ENCODE data around the gene WDR18. TPM values are rescaled to one million over a fixed set of nuclear protein-coding genes. Genes with fewer than 3 reads are reported as not detected.
"Not testable (repeated sequence)": the region's sequence is repeated elsewhere in the genome, so short reads cannot be mapped to it uniquely, and the experiment has no call there.

The WDR18 gene
- total RNA-seq, 2 experiments from 2014 or later: 39.2 to 49.2 TPM

GRCh38 chr19:953445-954271 lies 30.5 kb upstream of the WDR18 start:
- Mint-ChIP-seq H3K36me3 (ENCODE audit: low read depth) (no peaks in the 10 kb centered on the region), H3K4me3 (no peak overlapping the region), H3K4me1 (peaks cover 20% of the 10 kb centered on the region), H3K27ac (peak overlapping the region; percentile 66), H3K9me3 (no peaks in the 10 kb centered on the region), H3K27me3 (no peaks in the 10 kb centered on the region)
- ChIA-PET POLR2A (no interaction called here), CTCF (no interaction called here)
- DNase-seq: no peak

GRCh38 chr19:954272-954671 lies 29.9 kb upstream of the WDR18 start:
- CTCF ChIA-PET: no interaction called here
- POLR2A ChIA-PET: no interaction called here
- Mint-ChIP-seq H3K27me3 (no peaks in the 10 kb centered on the region), H3K27ac (no peak overlapping the region), H3K4me1 (peaks cover 23% of the 10 kb centered on the region), H3K4me3 (no peak overlapping the region), H3K36me3 (ENCODE audit: low read depth) (no peaks in the 10 kb centered on the region), H3K9me3 (no peaks in the 10 kb centered on the region)
- no peak for DNase-seq

- H3K36me3 Mint-ChIP-seq (ENCODE audit: low read depth): no peaks in the 10 kb centered on the region
- peaks cover 23% of the 10 kb centered on the region for H3K4me1 Mint-ChIP-seq
- no peak overlapping the region for H3K27ac Mint-ChIP-seq
- DNase-seq: no peak
- H3K27me3 Mint-ChIP-seq: no peaks in the 10 kb centered on the region
- no peak overlapping the region for H3K4me3 Mint-ChIP-seq
- CTCF ChIA-PET: interaction anchor here (1.0 kb wide), 1 partner anchor 34 kb away, joined by 3 read pairs; no protein-coding TSS in a partner anchor
- POLR2A ChIA-PET: no interaction called here
- no peaks in the 10 kb centered on the region for H3K9me3 Mint-ChIP-seq
Measured at GRCh38 chr19:954672-955494, 29.3 kb upstream of the WDR18 start.

- Mint-ChIP-seq H3K27me3 (no peaks in the 10 kb centered on the region), H3K4me3 (no peak overlapping the region), H3K4me1 (peaks cover 19% of the 10 kb centered on the region), H3K36me3 (ENCODE audit: low read depth) (no peaks in the 10 kb centered on the region), H3K9me3 (no peaks in the 10 kb centered on the region), H3K27ac (no peak overlapping the region)
- ChIA-PET POLR2A (no interaction called here), CTCF (interaction anchor here (1.0 kb wide), 1 partner anchor 35 kb away, joined by 3 read pairs; no protein-coding TSS in a partner anchor)
- no peak for DNase-seq
Measured at GRCh38 chr19:955803-956765, 28.1 kb upstream of the WDR18 start.

GRCh38 chr19:956766-957440 lies 27.2 kb upstream of the WDR18 start:
- no peak overlapping the region for H3K27ac Mint-ChIP-seq
- ChIA-PET CTCF (no interaction called here), POLR2A (no interaction called here)
- no peak overlapping the region for H3K4me3 Mint-ChIP-seq
- no peak for DNase-seq
- no peaks in the 10 kb centered on the region for H3K27me3 Mint-ChIP-seq
- H3K9me3 Mint-ChIP-seq: no peaks in the 10 kb centered on the region
- no peaks in the 10 kb centered on the region for H3K36me3 Mint-ChIP-seq (ENCODE audit: low read depth)
- H3K4me1 Mint-ChIP-seq: peaks cover 17% of the 10 kb centered on the region

- DNase-seq; H3K27ac Mint-ChIP-seq; H3K36me3 Mint-ChIP-seq (ENCODE audit: low read depth); H3K9me3 Mint-ChIP-seq; CTCF ChIA-PET; H3K27me3 Mint-ChIP-seq; H3K4me3 Mint-ChIP-seq; POLR2A ChIA-PET: not testable (repeated sequence)
- peaks cover 20% of the 10 kb centered on the region for H3K4me1 Mint-ChIP-seq
Measured at GRCh38 chr19:957578-957977, 26.6 kb upstream of the WDR18 start.

- peaks cover 6% of the 10 kb centered on the region for H3K36me3 Mint-ChIP-seq (ENCODE audit: low read depth)
- ChIA-PET CTCF (no interaction called here), POLR2A (no interaction called here)
- H3K27ac Mint-ChIP-seq: no peak overlapping the region
- H3K9me3 Mint-ChIP-seq: no peaks in the 10 kb centered on the region
- H3K4me3 Mint-ChIP-seq: no peak overlapping the region
- DNase-seq: peak; percentile 16
- H3K27me3 Mint-ChIP-seq: no peaks in the 10 kb centered on the region
- H3K4me1 Mint-ChIP-seq: peaks cover 13% of the 10 kb centered on the region
Measured at GRCh38 chr19:958967-959855, 24.9 kb upstream of the WDR18 start.

- peaks cover 14% of the 10 kb centered on the region for H3K4me1 Mint-ChIP-seq
- no peak for DNase-seq
- H3K36me3 Mint-ChIP-seq (ENCODE audit: low read depth): peaks cover 12% of the 10 kb centered on the region
- H3K27ac Mint-ChIP-seq: peak overlapping the region; percentile 9
- H3K27me3 Mint-ChIP-seq: no peaks in the 10 kb centered on the region
- ChIA-PET CTCF (no interaction called here), POLR2A (no interaction called here)
- H3K9me3 Mint-ChIP-seq: no peaks in the 10 kb centered on the region
- no peak overlapping the region for H3K4me3 Mint-ChIP-seq
Measured at GRCh38 chr19:960020-960419, 24.1 kb upstream of the WDR18 start.

- no peak overlapping the region for H3K4me3 Mint-ChIP-seq
- ChIA-PET POLR2A (no interaction called here), CTCF (interaction anchor here (1.1 kb wide), 1 partner anchor 54 kb away, joined by 3 read pairs; no protein-coding TSS in a partner anchor)
- H3K4me1 Mint-ChIP-seq: peaks cover 17% of the 10 kb centered on the region
- H3K36me3 Mint-ChIP-seq (ENCODE audit: low read depth): peaks cover 16% of the 10 kb centered on the region
- no peak for DNase-seq
- no peaks in the 10 kb centered on the region for H3K27me3 Mint-ChIP-seq
- no peak overlapping the region for H3K27ac Mint-ChIP-seq
- H3K9me3 Mint-ChIP-seq: peaks cover 2% of the 10 kb centered on the region
Measured at GRCh38 chr19:960601-960938, 23.6 kb upstream of the WDR18 start.

GRCh38 chr19:961866-962620 lies 22.1 kb upstream of the WDR18 start:
- ChIA-PET CTCF (no interaction called here), POLR2A (interaction anchor here (0.8 kb wide), 1 partner anchor 64 kb away, joined by 3 read pairs; no protein-coding TSS in a partner anchor)
- Mint-ChIP-seq H3K27ac (peak overlapping the region; percentile 77), H3K4me3 (no peak overlapping the region), H3K36me3 (ENCODE audit: low read depth) (peaks cover 23% of the 10 kb centered on the region), H3K9me3 (peaks cover 2% of the 10 kb centered on the region), H3K27me3 (no peaks in the 10 kb centered on the region), H3K4me1 (peaks cover 17% of the 10 kb centered on the region)
- peak; percentile 27 for DNase-seq

GRCh38 chr19:962683-963400 lies 21.3 kb upstream of the WDR18 start:
- DNase-seq: no peak
- no peak overlapping the region for H3K27ac Mint-ChIP-seq
- CTCF ChIA-PET: no interaction called here
- H3K36me3 Mint-ChIP-seq (ENCODE audit: low read depth): peaks cover 27% of the 10 kb centered on the region
- no peak overlapping the region for H3K4me3 Mint-ChIP-seq
- H3K4me1 Mint-ChIP-seq: peaks cover 17% of the 10 kb centered on the region
- POLR2A ChIA-PET: no interaction called here
- H3K9me3 Mint-ChIP-seq: peaks cover 2% of the 10 kb centered on the region
- H3K27me3 Mint-ChIP-seq: no peaks in the 10 kb centered on the region
